GM19238 (cell line): ENCODE measurements around the gene SARDH.
"Not testable (repeated sequence)": the region's sequence is repeated elsewhere in the genome, so short reads cannot be mapped to it uniquely, and the experiment has no call there.

Experiments
- DNase-seq: peaks from one replicate; pipeline ENCODE4 v3.0.0; 2011; ENCODE audit warnings: low spot score; ENCODE audit not compliant: insufficient read length

Gene SARDH

DNA sequence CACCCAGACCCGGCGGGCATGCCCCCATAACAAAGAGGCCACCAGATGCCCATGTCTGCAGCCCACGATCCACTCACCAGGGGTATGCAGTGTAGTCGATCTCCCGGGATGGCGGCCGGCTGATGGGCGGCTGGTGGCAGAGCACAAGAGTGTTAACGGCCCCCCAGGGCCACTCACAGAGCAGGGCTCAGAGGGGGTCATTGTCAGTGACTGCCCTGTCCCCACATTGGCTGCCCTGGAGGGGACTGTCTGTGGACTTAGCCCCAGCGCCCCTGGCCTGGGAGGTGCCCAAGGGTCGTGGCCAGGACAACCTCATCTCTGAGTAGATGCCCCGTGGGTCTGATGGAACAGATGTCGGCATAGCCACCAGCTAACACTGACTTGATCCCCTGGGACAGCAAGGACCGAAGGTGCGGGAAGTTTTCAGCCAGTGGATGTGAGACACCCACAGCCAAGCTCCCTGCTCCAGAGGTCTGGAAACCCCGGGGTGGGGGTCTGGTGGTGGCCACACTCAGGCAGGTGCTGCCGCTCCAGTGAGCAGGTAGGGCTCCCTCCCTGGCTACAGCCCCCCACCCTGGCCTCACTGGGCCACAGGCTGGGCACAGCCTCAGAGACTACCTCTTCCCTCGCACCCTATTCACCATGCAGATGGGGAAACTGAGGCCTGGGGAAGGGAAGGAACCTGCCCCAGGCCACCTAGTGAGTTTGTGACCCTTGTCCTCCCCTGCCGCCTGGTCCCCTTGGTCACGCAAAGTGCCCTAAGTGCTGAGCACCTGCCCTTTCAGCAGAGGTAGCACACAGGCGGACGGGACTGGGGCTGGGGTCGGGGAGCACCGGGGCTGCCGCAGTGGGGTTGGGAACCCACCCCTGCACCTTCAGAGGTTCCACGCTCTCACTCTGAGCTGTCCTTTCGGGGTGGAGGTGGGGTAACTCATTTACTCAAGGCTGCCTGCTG lies 38.1 kb upstream of the SARDH start:
- no peak for DNase-seq

DNA sequence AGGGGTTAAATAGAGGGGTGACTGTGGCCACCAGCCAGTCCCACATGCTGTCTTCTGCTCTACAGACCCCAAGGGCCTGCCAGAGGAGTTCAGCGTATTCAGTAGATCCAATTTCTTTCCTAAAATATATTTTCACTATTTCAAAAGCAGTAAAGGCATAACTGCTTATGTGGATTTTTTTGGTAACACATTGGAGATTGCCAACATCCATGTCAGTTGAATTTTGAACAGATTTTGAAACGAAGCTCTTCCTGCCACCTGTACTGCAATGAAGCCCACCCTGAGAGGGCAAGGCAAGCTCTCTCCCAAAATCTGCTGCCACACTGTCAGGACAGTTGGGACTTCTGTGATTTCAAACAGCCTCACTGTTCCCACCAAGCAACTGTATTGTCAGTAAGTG lies 37.1 kb upstream of the SARDH start:
- DNase-seq, result no peak

DNA sequence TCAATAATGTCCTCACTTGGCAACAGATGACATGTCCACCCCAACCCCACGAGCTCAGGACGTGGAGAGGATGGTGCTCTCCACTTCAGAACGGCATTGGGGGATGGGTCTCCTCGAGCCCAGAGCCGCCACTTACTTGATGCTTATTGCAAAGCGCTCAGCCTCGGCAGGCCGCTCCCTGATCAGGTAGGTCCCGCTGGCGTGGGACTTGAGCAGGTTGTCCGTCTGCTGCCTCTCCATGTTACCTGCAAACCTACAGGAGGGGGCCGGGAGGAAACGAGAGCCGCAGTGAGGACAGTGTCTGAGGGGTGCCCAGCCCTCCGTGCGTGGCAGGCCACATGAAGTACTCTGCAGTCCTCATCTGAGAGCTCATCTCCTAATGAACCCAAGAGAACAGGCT lies 36.6 kb upstream of the SARDH start:
- DNase-seq, result no peak

DNA sequence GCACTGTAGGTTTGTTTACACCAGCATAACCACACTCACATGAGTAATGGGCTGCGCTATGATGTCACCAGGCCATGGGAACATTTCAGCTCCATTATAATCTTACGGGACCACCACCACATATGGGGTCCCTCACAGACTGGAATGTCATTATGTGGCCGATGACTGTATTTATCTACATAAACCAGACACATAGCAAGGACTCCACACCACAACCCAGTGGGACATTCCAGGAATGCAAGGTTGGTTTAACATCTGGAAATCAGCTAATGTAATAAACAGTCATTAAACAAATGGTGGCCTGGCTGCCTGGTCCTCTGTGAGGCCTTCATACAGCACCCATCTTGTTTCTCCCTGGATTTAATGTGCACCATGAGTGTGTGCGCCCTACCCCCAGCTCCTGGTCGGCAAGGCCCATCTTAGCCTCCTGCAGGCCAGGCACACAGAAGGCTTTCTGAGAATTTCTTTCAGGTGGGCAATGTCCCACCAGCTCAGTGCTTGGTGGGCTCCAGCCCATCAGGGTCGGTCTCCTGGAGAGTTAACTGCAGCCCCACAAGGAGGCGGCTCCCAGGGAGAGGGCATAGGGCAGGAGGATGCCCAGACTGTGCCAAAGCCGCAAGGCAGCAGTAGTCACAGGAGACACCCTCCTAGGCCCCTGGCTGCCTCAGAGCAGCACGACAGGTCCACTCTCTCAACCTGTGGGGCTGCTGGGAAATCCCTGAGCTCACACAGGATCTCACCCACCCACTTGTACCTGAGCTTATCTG lies 35.9 kb upstream of the SARDH start:
- no peak for DNase-seq

DNA sequence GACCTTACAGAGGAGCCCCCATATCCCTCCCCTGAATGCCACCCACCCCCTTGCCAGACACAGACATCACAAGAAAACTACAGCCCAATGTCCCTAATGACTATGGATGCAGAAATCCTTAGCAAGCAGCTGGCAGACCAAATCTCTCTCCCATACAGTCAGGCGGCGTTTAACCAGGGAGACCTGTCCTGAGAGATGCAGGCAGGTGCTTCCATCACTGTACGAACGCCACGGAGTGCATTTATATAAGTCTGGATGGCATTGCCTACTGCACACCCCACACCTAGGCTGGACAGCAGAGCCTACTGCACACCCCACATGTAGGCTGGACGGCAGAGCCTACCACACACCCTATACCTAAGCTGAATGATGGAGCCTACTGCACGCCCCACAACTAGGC lies 34.4 kb upstream of the SARDH start:
- no peak for DNase-seq

DNA sequence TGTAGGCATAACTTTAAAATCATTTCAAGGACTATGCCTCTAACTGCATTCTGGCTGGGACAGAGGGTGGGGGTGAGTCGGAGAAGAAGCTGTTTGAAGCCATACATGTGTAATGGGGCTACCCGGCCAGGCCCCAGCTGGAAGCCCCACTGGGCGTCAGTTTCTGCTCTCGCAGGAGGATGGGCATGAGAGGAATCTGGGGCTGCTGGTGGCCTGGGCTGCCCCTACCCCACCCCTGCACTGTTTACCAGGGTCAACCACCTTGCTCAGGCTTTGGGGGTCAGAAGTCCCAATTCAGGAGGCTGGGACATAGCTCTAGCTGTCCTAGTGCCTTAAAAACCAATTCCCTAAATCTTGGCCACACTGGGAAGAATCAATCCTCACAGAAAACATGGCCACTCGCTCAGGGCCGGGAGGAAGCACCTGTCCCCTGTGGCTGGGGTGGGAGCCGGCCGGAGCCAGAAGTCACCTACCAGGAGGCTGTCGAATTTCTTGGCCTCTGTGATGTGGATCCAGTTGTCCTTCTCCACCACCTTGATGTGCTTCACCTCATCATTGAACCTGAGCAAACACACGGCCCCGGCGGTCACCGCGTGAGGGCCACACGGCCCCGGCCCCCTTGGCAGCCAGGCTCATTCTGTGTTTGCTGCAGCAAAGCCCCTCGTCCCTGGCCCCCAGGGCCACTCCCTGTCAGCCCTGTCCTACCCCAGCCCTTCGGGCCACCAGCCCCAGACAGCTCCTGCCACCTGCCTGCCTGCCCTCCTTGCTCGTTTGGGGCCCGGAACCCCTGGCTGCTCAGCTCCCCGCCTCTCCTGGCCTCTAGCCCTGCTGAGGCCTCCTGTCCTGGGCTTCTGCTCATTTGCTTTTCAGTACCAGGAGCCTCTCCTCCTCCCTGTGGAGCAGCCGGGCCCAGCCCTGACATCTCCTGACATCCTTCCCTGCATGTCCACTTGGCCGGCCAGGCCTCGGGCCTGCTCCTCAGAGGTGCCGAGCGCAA lies 33.6 kb upstream of the SARDH start:
- no peak for DNase-seq

DNA sequence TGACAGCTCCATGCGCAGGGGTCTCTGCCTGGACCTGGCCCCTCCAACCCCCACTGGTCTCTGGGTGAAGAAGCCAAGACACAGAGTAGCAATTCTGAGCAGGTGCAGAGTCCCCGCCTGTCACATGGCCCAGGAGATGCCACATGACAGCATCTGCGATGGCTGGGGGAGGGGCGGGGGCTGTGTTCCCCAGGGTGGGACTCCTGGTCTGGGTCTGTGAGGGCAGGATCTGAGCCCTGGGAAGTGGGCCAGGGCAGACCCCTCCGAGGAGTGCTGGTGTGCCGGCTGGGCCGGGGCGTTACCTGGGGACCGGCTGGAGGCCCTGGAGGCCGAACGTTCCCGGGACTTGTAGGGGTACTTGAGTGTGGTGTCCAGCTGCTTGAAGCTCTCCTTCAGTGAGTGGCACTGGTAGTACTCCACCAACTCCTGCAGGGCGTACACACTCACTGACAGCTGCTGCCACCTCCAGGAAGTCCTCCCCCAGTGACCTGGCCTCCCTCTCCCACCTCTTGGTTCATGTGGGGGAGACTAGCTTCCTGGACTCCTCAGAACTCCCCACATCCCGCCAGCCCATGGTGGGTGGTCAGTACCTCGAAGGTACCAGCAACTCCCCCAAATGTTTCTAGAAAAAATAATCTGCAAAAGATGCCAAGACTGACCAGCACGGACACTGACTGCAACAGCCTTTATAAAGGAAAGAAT lies 32.1 kb upstream of the SARDH start:
- DNase-seq, result no peak

DNA sequence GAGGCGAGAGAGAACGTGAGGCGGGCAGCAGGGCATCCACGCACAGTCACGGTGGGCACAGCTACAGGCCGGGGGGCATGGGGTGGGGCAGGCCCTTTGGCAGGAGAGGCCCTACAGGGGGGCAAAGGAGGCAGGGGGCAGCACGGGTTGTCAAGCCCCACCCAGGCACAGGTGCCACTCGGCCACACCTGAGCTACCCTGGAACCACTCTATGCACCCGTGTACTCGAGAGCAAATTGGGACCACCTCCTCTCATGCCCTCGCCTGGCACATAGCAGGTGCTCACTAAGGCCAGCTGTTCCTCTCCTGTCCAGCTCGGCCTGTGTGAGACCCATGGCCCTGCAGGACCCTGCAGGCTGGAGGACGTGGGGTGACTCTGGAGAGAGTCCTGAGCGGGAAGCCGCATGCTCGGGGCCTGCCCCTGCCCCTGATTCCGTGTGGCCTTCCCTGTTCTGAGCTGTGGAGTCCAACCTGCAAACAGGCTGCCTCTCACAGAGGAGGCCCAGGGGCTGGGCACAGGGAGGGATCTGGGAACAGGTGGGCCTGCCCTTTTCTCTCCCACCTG lies 31.4 kb upstream of the SARDH start:
- DNase-seq, result no peak

DNA sequence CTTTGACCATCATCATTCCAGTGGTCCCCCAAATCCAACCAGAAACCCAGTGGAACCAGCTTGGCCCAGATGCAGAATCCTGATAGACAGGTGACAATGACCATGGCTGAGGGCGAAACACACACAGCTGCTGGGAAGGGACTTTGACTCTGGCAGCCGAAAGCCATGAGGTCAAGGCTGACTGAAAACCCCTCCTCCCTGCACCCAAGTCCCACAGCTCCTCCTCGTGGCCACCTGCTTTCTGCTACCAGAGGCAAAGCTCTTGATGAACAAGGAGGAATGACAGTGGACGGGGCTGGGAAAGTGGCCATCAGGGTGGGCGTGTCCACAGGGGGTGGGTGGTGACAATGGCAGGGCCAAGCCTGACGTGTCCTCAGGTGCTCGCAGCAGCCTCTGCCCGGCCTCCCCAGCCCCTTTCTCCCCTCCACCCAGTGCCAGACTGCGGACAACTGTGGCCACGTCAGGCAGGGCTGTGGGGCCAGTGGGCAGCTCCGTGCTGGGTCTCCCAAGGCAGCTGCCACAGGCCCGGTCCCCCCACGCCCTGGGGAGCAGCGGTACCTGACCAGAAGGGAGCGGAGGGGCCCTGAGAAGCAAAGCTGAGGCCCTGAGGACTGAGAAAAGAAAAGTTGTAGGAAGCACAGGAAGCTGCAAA lies 30.8 kb upstream of the SARDH start:
- no peak for DNase-seq

DNA sequence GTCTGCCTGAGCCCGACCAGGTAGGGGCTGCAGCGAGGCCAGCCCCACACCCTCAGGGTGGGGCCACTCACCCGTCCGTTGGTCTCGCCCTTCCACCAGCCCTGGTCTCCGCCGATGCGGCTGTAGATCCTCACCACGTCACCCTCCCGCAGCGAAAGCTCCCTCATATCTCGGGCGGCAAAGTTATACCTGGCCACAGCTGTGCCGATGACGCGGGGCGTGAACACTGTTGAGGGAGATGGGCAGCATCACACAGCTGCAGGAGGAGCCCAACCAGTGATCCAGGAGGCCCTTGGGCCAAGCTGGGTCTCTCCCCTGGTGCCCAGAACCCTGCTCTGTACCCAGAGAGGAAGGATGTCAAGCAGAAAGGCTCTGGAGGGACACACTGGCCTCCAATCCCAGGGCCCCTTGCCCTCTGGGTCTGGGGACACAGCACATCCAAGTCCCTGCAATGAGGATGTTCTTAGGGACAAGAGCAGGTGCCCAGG lies 30.3 kb upstream of the SARDH start:
- no peak for DNase-seq

DNA sequence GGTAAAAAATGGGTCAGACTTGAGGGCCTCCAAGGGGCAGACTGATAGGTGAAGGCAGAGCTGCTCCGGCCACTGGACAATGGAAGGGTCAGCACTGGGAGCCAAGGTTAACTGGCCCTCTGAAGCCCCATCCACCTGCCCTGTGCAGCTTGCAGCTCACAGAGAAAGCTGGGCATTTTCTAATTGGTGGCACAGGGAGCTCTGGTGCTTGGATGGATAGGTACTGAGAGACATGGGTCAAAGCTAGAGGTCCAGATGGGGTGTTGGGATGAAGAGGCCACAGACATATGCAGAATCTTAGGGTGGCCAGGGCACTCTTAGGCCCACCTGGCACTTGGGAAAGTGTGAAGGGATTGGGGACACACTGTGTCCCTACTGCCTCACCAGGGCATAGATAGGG lies 29.5 kb upstream of the SARDH start:
- no peak for DNase-seq

DNA sequence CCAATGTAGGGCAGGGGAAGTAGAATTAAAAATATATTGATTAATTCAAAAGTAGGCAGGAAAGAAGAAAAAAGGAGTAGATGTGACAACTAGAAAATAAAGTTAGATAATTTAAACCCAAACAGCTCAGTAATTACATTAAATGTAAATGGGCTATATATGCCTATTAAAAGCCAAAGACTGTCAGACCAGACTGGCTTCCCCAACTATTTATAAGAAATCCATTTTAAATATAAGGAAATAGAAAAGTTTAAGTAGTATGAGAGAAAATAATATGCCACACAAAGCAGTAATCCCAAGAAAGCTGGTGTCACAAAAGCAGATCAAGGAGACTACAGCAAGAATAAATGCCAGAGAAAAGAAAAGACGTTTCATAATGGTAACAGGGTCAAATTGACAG lies 28.9 kb upstream of the SARDH start:
- no peak for DNase-seq

DNA sequence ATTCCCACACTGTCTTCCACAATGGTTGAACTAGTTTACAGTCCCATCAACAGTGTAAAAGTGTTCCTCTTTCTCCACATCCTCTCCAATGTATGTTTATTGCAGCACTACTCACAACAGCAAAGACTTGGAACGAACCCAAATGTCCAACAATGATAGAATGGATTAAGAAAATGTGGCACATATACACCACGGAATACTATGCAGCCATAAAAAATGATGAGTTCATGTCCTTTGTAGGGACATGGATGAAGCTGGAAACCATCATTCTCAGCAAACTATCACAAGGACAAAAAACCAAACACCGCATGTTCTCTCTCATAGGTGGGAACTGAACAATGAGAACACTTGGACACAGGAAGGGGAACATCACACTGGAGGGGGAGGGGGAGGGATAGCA lies 28.1 kb upstream of the SARDH start:
- DNase-seq, result not testable (repeated sequence)

DNA sequence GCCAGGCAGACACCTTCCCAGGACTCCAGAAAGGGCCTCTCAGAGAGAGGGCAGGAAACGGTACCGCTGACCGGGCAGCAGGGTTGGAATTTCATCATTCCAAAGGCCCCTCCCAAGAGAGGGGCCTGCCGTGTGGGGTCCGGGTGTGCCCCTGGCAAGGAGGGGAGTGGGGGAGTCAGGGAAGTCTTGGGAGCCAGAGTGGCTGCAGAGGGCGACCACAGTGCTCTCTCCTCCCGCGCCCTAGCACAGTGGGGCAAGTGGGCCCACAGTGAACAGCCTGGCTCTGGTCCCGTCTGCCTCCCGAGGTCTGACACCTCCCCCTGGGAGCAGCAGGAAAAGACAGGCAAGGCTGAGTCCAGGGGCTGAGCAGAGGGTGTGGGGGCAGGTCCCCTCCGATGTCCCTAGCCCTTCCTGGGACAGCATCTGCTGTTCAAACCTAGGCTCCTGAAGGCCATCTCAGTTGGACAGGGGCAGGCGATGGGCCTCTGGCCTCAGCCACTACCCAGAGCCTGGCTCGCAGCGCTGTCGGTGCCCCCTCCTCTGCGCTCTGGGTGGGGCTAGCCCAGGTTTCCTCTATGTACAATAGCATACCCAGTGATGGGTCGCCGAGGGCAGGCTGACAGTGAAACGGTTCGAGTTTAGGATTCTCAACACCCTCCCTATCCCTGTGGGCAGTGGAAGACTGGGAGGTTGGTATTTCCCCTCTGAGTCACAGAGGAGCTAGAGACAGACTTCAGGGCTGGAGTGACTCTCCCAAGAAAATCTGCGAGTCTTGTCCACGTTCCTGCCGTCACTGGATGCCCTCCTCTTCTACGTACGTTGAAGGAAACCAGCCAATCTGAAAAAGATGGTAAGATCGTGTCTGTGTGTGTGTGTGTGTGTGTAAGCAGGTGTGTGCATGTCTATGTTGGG lies 25.4 kb upstream of the SARDH start:
- DNase-seq, result no peak

DNA sequence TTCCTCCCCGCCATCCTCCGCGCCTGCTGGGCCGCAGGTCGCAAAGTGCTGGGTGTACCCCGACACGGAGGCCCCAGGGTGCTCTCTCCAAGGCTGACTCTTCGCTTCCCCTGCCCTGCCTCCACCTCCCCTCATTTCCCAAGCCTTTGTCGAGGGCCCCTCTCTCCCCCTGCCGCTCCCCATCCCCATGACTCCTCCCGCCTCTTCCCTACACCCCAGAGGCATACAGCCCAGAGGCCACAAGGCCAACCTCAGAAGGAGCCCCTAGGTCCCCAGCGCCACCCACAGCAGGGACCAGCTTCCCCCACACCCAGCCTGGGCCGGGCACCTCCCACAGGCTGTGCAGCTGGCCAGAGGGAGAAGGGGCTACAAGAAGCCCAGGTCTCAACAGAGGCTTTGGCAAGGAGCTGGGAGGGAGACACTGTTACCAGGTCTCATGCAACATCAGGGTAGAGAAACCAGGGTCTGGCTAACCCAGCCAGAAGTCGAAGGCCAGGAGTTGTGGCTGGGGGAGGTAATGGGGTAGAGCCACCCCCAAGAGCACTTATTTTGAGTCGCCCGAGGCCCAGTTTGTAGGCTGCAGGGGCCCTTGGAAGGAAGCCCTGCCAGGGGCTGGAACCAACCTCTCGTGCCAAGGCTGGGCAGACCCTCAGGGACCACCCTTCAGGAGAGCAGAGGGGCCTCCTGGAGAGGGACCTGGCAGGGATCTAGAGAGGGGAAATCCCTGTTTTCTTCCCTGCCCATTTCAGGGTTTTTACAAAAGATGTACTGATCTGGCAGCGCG lies 24.5 kb upstream of the SARDH start:
- no peak for DNase-seq

DNA sequence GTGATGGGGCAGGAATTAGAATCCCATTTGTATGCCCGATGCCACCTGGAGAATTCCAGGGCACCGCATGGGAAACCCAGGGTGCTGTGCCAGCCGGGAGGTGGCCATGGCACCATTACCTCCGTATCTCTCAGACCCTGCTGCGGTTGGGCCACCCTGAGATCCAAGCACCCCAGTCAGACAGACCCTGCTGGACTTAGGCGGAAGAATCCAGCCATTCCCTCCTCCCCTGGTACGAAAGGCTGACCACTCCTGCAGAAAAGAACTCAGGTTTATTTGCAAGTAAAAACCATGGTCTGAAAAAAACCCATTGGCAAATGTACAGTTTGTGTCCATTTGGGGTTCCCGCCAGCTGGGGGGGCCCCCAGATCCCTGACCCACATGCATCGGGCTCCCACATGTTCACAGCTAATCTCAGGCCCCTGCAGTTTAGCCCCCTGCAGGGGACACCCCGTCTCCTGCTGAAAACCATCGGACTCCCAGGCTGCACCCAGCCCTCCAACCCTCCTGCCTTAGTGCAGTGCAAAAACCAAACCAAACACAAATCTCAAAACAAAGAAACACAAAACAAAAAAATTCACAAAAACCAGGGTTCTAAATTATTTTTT lies 23.6 kb upstream of the SARDH start:
- DNase-seq, result no peak

DNA sequence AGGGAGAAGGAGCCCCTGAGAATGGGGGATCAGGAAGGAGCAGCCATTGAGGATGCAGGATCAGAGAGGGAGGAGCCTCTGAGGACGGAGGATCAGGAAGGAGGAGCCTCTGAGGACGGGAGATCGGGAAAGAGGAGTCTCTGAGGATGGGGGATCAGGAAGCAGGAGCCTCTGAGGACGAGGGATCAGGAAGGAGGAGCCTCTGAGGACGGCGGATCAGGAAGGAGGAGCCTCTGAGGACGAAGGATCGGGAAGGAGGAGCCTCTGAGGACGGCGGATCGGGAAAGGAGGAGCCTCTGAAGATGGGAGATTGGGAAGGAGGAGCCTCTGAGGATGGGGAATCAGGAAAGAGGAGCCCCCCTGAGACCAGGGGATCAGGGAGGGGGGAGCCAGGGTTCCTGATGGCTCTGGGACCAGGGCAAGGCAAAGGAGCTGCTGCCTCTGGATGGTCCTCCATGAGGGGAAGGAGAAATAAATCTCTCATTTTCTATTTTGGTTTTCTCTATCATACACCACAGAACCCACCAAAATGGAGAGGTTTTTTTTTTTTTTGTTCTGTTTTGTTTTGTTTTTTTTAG lies 22.6 kb upstream of the SARDH start:
- no peak for DNase-seq
